ENCODE data around the gene STRADA. TPM values are rescaled to one million over a fixed set of nuclear protein-coding genes. Genes with fewer than 3 reads are reported as not detected.

Gene STRADA
- total and polyA plus RNA-seq, 2 experiments from 2014 or later, result 18.0 to 28.8 TPM

GRCh38 chr17:63735691-63736090 lies 5.9 kb downstream of the STRADA start:
- Histone ChIP-seq H3K36me3 (ENCODE audit: insufficient read depth) (no peaks in the 10 kb centered on the region), H3K4me3 (no peak overlapping the region), H3K9me2 (ENCODE audit: insufficient read depth) (no peaks in the 10 kb centered on the region), H2AFZ (no peak overlapping the region), H4K20me1 (replicated peaks; ENCODE audit: insufficient read depth) (no peaks in the 10 kb centered on the region; the same call in 1 of the 2 replicates), H3K4me1 (ENCODE audit: insufficient read depth) (peaks cover 7% of the 10 kb centered on the region; the same call in 1 of the 2 replicates), H3K27ac (ENCODE audit: low read depth) (no peak overlapping the region), H3K79me2 (replicated peaks; ENCODE audit: insufficient read depth) (peaks cover 10% of the 10 kb centered on the region), H3K27me3 (ENCODE audit: insufficient read depth) (no peaks in the 10 kb centered on the region), H3F3A (replicated peaks; ENCODE audit: low read depth) (no peaks in the 10 kb centered on the region), H3K4me2 (no peak overlapping the region)
- peaks cover 6% of the 10 kb centered on the region; the same call in 2 of the 3 replicates for H3K4me1 Mint-ChIP-seq
- no peaks in the 10 kb centered on the region for H3K36me3 Mint-ChIP-seq (ENCODE audit: low read depth)
- DNase-seq (ENCODE audit: low spot score), result no peak
- TF ChIP-seq STAT1 (IDR thresholded peaks at IDR 0.05; ENCODE audit: unreplicated experiment) (no peak), REST (IDR thresholded peaks at IDR 0.05; ENCODE audit: unreplicated experiment) (no peak), CREB1 (CRISPR knock-in tag; IDR thresholded peaks at IDR 0.05; ENCODE audit: low read depth) (no peak), POLR2AphosphoS5 (IDR thresholded peaks at IDR 0.05; ENCODE audit: low read depth) (no peak), NANOG (IDR thresholded peaks at IDR 0.05; ENCODE audit: borderline replicate concordance) (no peak), EZH2phosphoT487 (IDR thresholded peaks at IDR 0.05; ENCODE audit: unreplicated experiment) (no peak), ETS1 (IDR thresholded peaks at IDR 0.05) (no peak), ZNF331 (CRISPR knock-in tag; IDR thresholded peaks at IDR 0.05; ENCODE audit: low read depth) (no peak), ZNF462 (CRISPR knock-in tag; IDR thresholded peaks at IDR 0.05) (no peak), CTCF (conservative IDR thresholded peaks at IDR 0.05; ENCODE audit: low read depth in 2 of 2) (no peak), JUNB (IDR thresholded peaks at IDR 0.05; ENCODE audit: unreplicated experiment) (no peak), ZNF114 (CRISPR knock-in tag; IDR thresholded peaks at IDR 0.05) (no peak), EZH2 (IDR thresholded peaks at IDR 0.05; ENCODE audit: low read depth, unreplicated experiment) (no peak)
- H3K4me3 Mint-ChIP-seq, result no peak overlapping the region
- H3K9me3 Mint-ChIP-seq, result no peaks in the 10 kb centered on the region
- ATAC-seq, result no peak
- no peak overlapping the region for H3K27ac Mint-ChIP-seq
- H3K27me3 Mint-ChIP-seq (ENCODE audit: insufficient read depth, low read depth, poor library complexity), result no peaks in the 10 kb centered on the region
